HG02610 (cell line): ENCODE data around the gene TPRA1.

Experiments used
- ATAC-seq: cut with Tn5 transposase; IDR thresholded peaks from one replicate; pipeline ENCODE4 v1.9.1; 2021; ENCODE audit warnings: mild to moderate bottlenecking, moderate library complexity; ENCODE audit not compliant: unreplicated experiment

TPRA1 gene

DNA sequence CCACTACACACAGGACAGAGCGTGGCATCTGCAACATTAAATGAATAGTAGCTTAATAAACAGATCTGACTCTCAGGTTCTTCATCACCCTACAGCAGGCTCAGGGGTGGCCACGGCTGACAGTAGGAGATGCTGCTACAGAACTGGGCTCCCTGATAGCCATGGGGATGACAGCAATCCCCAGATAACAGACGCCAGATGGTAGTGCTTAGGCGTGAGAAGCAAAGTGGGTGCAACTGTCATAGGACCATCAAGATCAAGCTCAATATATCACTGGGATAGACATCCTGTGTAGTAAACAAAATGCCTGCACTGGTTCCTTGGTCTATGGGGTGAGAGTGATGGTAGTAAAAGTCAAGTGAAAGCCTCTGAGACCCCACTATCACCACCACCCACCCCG lies 2.6 kb upstream of the TPRA1 start:
- ATAC-seq, result no peak

DNA sequence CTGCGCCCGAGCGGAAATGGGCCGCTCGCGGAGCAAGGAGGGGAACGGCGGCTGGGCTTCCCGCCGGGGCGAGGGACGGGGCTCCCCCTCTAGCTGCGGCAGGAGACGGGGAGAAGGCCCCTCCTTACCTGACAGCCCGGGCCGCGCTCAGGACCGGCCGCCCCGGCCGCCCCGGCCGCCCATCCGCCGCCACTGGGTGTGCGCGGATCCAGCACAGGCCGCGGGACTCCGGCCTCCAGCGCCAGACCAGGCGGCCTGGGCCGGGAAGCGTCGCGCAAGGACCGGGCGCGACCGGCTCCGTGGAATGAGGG lies 296 bp downstream of the TPRA1 start:
- ATAC-seq, result peak; percentile 29

DNA sequence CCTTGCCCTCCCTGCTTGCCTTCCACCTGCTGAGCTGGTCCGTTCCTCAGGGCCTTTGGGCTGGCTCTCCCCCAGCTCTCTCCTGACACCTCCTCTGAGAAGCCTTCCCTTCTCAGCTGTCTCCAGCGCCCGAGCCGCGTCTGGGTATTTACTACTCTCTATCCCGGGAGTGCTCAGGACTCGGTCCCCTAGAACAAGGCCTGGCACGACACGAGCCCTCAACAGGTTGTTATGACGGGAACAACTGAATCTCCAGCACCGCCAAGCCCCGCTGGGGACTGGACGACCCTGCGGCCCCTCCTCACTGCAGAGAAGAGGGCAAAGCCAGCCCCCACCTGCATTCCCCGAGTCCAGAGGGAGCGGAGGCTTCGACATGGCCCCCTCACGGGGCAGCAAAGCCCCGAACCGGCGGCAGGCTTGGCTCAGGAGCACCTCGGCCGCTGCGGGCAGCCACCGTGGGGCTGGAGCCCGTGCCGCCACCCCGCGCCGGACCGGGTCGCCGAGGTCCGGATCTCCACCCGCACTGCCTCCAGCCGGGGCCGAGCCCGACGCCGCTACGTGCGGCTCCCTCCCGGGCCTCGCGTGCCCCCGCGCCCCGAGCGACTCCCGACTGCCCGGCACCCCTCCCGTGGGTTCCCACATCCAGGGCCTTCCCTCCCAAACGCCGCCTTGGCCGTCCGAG lies 792 bp downstream of the TPRA1 start:
- no peak for ATAC-seq

DNA sequence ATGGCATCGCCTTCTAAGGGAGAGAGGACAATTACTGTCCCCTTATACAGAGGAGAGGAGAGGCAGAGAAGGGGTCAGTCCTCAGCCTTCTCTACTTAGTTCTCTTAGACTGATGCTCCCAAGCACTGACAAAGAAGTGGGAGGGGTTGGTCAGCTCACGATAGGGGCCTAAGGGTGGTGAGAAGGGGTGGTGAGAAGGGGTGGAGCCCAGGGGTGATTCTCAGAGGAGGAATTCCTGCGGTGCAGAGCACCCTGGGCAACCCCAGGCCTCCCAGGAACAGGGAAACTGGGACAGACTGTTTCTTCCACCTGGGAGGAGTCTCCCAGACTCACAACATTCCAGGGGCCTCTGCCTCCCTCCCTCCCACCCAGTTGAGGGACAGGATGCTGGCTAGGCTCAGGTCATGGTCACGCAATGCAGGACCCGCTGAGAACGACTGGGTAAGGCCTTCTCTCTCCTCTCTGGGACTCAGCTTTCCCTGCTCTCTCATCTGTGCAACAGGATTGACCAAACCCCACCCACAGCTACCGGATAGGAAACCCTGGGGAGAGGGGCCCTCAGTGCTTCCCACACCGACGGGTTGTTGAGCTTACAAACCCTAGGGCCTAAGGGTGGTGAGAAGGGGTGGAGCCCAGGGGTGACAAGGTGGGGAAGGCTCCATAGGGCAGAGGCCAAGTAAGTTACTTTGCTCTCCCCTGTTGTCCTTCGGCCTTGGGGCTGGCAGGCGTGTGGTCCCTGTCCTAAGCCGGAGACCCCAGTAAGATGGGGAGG lies 1.5 kb downstream of the TPRA1 start:
- ATAC-seq, result no peak

DNA sequence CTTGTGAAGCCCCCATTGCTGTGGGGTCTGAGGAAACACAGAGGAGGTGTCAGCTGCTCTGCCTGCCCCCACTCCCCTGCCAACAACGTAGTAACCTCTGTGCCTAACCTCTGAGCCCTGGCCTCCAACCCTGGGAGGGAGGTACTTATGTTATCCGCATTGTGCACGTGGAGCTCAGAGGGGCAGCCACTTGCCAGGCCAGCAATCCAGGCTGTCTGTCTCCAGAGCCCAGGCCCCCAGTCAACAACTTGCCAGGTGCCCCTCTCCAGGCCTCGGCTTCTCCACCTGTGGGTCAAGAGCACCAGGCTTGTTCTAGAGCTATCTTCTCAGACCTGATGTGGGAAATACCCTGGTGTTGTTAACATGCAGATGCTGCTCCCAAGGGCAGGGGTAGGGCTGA lies 2.7 kb downstream of the TPRA1 start:
- ATAC-seq, result no peak

DNA sequence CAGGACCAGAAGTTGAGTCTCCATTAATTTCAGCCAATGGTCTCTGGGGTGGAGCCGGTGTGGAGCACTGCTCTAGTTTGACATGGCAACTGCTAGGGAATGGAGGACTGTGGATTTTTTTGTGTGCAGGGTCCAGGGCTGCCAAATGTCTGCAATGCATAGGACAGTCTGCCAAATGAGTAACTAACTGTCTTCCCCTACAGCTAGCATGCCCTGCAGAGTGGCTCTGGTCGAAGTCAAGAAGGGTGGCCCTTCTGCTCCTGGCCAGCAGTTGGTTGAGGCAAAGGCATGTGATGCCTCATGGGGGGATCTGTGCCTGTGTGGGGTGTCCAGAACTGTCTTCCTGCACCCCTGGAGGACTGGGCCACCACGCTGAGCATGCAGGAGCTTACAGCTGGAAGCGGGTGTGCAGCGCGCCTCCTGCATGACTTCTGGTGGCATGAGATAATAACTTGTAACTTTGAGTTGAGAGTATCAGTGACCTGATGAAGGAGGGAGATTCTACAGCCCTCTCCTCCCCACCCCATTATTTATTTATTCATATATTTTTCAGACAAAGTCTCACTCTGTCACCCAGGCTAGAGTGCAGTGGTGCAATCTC lies 4.6 kb downstream of the TPRA1 start:
- ATAC-seq, result no peak

DNA sequence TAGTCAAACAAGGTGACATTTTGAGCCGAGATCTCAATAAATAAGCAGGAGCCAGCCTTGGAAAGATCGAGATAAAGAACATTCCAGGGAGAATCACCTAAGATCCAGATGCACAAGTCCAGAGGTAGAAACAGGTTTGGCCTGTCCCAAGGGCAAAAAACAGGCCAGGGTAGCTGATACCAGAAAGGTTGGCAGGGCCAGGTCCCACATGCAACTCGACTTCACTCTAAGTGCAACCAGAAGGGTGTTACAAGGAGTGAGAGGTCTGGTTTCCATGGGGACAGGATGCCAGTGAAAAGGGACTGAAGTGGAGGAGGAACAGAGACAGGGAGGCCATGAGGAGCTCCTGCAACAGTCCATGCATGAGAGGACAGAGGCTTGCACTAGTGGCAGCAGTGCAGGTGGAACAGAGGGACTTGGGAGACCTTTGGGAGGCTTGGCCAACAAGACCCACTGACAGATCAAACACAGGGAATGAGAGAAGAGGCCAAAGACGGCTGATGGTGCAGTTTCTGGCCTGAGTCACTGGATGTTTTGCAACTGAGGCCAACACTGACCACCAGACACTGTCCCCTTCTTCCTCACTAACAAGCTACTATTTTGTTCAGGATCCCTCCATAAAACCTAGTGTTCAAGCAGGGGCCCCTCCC lies 5.2 kb downstream of the TPRA1 start:
- no peak for ATAC-seq

DNA sequence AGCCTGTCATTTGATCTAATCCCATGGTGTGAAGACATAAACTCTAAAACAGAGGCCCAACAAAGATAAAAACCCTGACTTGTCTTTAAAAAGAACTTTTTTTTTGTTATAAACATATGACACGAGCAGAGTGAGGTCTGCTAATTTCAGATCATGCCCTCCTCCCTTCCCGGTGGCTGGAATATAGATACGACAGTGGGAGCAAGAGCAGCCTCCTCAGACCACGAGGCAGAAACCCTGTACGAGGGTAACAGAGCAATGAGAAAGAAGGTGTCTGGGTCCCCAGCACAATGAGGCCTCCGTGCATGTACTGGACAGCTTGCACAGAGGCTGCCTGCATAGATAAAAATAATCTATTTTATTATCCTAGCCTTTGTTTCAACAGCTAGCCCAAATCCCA lies 5.8 kb downstream of the TPRA1 start:
- ATAC-seq, result no peak

DNA sequence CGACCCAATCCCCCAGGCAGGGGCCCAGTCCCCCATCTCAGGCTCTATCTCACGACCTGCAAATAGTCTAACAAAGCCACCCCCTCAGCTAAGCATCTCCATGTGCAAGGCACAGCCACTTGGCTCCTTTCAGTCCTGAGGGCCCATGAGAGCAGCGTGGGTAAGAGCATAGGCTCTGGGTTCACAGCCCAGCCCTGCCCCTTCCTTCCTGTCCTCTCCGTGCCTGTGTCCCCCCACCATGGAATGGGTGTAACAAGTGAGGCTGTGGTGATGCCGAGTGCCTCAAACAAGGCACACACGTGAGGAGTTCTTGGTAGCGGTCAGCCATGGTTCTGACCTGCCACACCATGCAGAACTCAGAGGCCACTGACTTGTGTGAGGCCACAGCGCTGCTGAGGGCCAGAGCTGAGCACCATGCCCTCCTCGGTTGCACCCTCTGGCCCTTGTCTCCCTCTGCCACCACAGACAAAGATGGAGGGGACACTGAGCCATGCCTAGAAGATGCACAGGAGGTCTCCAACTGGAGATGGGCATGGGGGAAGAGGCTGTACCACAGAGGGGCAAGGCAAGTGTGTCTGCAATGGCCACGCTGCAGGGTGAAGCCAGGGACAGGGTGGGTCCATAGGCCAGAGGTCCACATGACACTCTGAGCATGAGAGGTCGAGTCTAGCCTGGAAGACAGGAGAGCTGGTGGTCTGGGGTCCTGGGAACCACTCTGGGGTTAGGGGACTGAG lies 10.0 kb downstream of the TPRA1 start:
- ATAC-seq, result no peak

DNA sequence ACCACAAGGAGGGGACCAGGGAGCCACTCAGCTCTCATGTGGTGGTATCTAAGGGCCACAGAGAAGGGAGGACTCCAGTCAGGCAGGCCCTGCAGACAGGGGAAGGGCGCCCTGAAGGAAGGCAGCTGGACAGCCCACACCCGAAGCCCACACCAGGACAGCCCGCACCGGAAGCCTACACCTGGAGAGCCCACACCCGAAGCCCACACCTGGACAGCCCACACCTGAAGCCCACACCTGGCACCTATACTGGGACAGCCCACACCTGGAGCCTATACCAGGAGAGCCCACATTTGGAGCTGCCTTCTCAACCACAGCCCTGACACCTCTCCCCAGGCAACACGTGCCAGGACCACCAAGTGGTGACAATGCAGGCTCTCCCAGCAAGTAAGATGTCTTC lies 11.7 kb downstream of the TPRA1 start:
- ATAC-seq, result no peak

DNA sequence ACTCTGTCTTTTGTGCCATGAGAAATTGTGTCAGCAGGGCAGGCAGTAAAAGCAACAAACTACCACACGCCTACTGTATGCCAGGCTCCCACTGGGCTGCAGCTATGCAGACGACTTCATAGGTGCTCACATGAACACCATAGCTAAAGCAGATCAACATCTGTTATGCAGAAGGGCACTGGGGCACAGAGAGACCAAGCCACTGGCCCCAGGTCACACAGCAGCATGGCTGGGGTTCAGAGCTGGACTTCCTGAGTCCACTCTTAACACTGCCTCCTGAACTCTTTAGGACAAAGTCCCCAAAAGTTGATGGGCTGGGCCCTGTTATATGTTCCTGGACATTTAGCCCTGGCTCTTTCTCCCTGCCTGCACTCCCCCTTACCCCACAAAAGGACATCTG lies 12.4 kb downstream of the TPRA1 start:
- ATAC-seq, result no peak

DNA sequence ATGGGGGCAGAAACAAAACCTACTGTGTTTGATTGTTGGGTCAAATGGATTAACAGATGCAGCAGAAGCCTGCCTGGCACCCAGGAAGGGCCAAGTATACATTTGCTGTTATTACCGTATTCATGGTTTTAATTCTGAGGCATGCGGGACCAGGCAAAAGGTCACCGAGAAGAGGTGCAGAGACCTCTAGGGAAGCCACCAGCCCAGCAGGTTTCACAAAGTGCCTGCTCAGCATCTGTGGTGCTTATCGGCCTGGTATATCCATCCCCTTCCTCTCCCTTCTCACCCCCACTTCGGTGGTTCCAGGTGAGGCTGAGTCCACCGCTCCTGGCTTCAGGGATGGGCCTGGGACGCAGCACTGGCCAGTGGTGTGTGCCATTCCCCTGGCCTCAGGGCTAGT lies 13.1 kb downstream of the TPRA1 start:
- ATAC-seq, result no peak

DNA sequence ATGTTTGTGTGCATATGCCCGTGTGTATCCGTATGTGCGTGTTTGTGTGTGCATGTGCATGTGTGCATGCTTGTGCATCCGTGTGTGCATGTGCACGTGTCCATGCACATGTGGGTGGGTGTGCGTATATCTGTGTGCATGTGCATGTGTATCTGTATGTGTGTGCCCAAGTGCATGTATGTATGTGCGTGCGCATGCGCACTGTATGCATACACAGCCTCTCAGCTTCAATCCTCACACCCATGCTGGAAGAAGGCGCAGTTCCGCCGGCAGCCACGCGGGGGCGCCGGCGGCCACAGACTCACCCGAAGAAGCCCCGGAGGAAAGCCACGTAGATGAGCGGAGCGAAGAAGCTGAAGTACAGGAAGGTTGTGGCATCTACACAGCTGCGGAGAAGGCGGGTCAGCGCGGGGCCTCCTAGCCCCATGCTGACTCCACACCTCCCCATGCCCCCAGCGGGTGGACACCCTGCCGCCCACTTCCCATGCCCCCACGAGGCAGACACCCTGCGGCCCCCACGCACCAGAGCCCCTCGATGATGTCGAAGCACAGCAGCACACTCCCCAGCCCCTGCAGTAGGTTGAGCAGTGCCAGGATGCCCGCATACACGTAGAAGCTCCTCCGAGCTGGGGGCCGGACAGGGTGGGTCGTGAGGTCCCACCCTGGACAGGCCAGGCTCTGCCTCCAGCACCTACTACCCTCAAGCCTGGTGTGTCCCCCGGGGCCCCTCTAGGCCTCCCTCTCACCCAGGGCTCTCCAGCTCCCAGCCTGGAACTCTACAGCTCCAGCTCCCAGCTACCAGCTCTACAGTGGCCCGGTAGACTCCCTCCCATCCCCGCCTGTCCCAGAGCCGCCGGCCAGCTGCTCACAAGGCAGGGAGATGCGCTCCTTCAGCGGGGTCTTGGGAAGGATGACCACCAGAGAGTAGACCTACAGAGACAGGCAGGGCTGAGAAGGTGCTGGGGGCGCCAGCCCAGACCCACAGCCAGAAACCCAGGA lies 15.4 kb downstream of the TPRA1 start:
- ATAC-seq, result peak; percentile 62

DNA sequence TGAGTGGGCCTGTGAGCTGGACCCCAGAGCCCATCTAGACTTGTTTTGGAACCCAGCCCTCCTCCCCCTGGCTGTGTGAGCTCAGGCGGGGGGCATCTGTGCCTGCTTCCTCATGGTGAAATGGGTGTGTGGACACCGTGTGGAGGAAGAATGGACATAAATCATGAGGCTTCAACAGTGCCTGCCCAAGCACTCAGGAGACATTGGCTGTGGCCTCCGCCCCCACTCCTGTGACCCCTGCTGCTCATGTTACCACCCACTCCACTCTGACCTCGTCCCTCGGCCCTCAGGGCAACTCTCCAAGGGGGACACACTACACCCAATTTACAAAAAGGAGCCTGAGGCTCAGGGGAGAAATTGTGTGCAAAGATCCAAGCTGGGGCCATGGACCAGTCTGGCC lies 16.6 kb downstream of the TPRA1 start:
- no peak for ATAC-seq

DNA sequence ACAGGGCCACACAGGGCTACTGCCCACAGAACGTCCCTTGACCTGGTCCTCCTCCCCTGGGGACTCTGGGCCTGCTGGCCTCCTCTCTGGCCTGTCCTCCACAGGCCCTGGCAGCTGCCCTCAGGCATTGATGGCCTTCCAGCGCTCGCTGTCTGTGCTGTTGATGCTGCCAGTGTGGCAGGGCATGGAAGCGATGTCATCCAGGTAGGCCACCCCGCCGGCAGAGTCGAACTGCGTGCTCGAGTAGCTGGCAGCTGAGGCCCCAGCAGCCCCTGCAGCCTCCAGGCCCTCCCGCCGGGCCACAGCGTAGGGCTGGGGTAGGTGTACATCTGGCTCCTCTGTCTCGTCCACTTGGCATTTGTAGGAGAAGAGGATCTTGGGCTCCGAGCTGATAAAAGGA lies 17.1 kb downstream of the TPRA1 start:
- no peak for ATAC-seq

DNA sequence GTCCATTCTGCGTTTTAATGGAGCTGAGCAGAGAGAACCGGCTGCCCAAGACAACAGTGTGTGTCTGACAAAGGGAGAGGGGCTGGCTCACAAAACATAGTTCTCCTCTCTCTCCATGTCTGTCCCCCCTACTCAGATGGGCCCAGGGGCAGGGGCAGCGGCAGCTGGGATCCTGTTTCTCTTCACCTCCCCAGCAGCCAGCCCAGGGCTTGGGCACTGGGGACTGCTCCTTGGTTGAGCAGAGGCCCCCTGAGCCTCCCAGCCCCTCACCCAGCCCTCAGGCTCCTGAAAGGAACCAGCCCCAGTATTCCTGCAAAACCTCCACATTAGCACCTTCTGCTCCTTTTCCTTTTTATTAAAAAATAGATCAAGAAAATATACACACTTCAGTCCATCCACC lies 17.8 kb downstream of the TPRA1 start:
- no peak for ATAC-seq

DNA sequence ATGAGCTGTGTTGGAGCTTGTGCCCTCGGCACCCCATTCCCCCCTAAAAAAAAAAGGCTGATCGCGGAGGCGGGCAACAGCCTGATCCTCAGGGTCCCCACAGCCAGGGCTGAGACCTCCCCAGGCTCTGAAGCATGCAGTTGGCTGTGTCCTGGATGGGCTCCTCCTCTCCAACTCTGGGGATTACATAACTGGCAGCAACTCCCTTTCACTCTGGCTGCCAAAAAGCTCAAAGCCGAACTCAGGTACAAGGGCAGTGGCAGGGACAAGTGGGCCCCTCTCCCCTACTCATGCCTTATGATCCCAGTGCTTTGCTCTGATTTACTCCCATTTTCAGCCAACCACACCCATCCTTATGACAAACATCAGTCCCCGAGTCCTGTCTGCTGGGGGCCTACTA lies 18.3 kb downstream of the TPRA1 start:
- no peak for ATAC-seq

DNA sequence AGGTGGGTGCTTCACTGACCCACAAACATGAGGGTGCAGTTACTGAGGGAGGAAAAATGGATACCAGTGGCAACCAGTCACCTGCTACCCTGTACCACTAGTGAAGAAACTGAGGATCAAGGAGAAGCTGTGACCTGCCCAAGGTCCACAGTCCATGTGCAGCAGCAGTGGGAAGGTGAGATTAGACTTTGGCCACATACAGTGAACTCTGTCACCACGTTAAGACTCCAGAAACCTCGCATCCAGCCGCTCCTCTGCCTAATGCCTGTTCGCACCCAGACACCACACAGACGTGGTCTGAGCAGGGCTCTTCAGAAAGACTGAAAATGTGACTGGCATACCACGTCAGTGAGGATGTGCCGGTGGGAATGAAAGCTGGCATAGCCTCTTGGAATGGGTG lies 20.0 kb downstream of the TPRA1 start:
- ATAC-seq, result no peak

DNA sequence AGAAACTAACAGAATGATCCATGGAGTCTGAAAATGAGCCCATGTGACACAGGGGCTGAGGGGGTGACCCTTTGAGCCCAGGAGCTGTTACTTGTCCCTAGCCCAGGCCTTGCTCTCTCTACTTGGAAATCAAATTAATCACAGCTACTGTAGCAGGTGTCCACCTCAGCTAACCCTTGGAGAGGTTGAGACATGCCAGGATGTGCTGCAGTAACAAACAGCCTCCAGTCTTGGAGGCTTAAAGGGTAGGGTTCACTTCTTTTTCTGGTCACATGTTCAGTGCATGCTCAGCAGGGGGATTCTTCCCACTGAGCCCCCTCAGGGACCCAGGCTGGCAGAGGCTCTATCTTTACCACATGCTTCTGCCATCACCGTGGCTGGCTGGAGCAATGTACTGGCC lies 21.4 kb downstream of the TPRA1 start:
- no peak for ATAC-seq

DNA sequence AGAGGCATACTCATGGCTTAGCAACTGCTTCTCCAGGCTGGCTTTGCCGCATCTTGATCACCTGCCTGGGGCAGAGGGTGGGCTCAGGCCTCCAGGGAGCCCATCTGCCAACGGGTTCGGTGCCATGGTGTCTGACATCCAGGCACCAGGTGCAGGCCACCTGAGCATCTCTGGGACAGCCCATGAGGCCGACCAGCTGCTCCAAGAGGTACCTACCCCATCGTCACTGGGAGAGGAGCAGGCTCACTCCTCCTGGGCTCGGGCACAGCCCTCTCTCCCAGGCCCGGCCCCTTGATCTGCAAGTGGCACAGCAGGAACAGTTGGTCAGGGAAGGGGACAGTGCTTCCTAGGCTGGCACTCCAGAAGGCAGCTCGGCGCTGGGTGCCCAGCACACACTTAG lies 21.9 kb downstream of the TPRA1 start:
- no peak for ATAC-seq
